Inferior parietal cortex (tissue), 1 donor: Measurements from ENCODE around the gene SFMBT2.
"Not testable (repeated sequence)": the region's sequence is repeated elsewhere in the genome, so short reads cannot be mapped to it uniquely, and the experiment has no call there.

Experiments used
- DNase-seq: peaks from one replicate; pipeline ENCODE4 v3.0.0-alpha.2; 2016; ENCODE audit errors: extremely low spot score

SFMBT2 gene

DNA sequence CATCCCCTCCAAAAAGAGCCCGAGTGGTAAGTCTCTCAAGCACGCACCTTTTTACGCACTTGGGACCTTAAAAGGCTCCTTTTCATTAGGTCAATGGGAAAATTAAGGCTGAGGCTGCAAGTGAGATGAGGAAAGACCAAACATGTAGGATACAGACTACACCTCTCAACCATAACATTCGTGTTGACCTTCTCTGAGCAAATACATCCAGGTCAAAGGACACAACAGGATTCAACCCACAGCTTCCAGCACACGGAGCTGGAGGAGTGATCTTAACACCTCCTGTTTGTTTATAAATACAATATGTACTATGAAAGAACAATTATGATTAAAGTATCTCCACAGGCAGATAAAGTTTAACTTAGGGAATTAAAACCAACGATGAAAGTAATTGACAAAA, 9.7 kb downstream of the SFMBT2 start:
- no peak for DNase-seq

DNA sequence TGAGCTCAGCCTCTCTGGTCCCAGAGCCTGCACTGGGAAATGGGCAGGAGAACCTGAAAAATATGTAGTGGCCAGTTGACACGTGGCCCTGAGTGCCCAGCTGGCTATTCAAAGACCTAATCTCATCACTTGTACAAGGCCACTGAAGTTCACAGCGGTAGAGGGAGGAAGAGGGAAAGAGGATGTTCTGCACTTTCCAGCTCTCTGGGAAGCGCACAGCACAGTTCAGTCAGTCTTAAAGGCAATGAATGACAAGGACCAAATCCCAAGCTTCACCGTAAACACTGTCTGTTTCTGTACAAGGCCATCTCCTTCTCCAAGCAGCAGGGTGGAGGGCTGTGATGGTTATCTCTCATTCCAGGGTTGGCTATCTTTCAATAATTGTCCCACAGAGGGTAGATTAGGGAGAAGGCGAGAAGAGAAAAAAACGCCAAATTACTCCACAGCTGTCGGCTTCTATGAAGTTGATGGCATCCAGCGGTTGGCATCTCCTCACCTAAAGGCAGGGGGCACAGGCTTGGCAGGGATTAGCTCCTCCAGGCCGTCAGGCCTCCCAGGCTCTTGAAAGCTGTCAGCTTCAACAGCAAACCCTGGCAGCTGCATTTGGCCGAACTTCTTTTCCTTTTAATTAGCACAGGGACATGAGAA, 10.6 kb downstream of the SFMBT2 start:
- no peak for DNase-seq

DNA sequence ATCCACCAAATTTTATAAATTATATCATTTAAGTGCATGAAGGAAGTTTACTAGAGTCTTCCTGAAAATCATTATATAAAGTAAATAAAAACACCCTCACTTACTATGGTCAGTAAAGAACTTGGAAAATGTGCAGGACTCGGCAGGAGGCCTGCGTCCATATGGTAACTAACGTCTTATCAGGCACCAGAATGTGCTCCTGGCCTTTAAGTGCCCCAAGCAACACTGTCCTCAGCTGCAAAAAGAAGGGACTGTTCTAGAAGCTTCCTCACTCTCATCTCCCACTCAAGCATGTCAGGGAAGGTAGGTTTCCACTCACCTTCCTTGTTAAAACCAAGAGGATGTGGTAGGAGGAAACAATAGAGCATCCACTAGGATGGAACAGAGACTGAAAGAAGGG, 11.3 kb downstream of the SFMBT2 start:
- DNase-seq, result no peak

DNA sequence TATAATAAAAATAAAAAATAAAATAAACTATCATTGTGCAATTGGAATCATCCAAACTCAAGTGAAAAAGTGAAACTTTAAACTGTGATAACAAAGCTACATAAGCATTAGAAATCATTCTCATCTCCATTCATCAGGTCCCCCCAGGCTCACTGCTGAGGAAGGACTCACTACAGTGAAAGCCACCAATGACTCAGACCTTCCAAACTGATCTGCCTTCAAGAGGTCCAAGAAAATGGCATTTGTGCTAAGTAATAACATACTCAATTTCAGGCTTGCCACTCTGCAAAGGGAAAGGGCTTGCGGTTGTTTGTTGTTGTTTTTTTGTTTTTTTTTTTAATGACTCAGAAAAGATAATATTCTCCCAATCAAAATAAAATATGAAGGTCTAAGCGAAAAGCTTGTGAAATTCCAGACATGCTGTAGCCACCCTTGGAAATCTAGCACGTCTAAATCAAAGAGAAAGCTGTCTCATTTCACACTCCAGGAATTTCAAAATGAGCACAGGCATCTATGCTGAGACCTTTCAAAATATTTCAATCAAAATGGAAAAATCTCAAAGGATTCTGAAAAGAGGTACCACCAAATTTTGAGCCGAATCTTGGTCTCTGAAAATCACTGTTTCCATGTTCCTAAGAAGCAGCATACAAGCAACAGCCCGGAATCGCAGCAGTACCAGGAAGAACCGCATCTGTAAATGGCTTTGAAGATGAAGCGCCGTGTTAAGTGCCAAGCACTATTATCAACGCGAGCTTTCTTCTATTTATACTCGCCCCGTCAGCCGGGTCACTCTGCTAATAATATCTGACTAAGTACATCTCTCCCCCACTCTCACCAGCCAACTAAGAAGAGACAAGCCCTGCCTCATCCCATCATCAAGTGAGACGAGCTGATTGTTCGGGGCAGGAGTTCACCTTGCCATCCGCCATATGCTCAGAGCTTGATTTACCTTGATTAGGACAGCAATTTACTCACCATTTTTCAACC, 13.5 kb downstream of the SFMBT2 start:
- no peak for DNase-seq

DNA sequence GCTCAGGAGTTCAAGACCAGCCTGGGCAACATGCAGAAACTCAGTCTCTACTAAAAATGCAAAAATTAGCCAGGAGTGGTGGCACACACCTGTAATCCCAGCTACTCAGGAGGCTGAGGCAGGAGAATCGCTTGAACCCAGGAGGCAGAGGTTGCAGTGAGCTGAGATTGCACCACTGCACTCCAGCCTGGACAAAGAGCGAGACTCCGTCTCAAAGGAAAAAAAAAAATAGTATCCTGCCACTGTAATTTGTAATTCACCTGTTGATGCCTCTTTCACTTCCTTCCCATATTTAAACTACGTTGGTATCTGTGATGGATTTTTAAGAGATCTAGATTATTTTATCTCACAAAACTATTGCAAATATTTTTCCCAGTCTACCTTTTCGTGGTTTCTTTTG, 18.5 kb downstream of the SFMBT2 start:
- not testable (repeated sequence) for DNase-seq

DNA sequence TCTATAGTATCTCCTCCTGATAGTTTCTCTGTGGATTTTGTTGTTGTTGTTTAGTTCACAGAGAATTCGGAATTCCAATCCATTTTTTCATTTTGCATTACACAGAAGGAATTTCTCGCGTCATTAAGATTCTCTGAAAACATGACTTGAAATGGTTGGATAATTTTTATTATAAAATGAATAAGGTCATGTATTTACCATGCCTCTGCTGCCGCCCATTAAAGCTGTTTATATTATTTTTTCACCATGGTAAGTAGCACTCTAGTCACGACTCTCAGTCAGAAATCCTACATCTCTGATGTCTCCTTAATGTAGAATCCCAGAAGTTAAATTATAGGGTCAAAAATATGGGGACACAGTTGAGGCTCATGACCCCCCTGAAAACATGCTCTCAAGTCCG, 19.1 kb downstream of the SFMBT2 start:
- DNase-seq, result no peak

DNA sequence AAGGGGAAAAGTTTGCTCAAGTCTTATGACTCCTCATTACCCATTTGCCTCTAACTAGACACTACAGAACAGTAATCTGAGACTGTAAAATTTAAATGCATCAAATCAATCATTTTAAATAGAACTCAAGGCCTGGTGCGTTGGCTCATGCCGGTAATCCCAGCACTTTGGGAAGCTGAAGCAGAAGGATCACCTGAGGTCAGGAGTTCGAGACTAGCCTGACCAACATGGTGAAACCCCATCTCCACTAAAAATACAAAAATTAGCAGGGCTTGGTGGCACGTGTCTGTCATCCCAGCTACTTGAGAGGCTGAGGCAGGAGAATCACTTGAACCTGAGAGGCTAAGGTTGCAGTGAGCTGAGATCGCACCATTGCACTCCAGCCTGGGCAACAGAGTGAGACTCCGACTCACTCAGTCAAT, 20.1 kb downstream of the SFMBT2 start:
- DNase-seq, result not testable (repeated sequence)

DNA sequence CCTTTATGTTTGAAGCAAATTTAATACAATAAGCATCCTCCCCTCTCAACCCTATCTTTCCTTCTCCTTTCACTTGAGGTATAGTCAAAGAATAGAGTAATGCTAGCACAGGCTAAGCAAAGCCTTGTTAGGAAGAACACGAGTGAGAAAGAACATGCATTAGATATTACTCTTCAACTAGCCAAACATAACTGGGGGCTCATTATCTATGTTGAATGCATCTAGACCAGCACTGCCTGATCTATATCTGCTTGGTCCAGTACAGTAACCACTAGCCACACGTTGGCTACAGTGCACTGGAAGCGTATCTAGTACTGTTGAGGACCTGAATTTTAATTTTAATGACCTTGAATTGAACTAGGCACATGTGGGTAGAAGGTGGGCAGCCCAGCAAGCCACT, 21.0 kb downstream of the SFMBT2 start:
- DNase-seq, result no peak

DNA sequence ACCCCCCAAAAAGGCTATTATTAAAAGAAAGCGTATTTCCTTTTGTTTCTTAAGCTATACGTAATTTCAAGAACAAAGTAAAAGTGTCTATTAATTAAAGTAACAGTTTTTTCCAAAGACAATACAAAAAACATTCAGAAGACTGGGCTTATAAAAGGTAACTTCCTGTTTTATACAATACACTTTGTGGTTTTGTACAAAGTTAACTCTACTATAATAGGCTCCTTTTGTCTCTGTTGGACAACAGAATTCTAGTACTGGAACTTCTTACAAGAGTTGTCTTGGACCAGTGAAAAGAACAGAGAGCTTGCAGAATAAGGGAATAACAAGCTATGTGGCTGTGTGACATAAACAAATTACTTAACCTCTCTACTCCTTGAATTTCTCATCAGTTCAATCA, 21.5 kb downstream of the SFMBT2 start:
- DNase-seq, result no peak

DNA sequence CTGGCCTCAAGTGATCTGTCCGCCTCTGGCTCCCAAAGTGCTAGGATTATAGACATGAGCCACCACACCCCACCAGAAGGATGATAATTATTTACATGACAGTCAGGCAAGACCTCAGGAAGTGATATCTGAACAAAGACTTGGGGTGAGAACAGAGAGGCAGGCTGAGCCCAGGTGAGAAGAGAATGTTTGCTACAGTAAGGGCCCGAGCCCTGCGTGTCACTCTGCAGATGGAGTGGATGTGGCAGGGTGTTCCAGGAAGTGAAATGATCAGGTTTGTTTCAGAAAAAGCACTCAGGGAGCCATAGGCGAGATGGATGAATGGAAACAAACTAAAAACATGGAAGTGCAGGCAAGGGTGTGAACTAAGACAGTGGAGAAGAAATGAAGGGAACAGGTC, 22.2 kb downstream of the SFMBT2 start:
- DNase-seq, result no peak

DNA sequence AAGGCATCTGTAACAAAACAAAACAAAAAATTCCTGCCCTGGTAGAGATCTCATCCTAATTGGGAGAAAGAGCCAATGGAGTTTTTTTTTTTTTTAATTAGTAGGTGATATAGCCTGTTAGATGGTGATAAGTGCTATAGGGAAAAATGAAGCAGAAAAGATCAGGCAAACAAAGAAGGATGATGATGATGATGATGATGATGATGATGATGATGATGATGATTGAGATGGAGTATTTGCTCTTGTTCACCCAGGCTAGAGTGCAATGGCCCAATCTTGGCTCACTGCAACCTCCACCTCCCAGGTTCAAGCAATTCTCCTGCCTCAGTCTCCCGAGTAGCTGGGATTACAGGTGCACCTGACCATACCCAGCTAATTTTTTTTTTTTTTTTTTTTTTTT, 22.7 kb downstream of the SFMBT2 start:
- not testable (repeated sequence) for DNase-seq

DNA sequence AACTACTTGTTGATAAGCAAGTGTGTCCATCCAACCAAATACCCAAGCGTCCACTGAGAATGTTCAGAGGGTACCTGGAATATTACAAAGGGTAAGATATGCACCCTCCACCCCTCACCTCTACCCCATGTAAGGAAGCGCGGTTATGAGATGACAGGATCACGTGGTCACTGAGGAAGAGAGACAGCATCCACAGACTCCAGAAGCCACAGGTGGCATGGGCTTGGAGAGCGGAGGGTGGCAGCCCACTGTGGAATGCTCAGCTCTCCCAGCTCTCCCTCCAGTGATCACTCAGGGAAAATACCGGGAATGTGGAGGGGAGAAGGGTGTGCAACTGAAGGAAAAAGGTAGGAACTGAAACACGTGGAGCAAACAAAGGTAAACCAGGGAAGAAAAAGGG, 25.7 kb downstream of the SFMBT2 start:
- no peak for DNase-seq

DNA sequence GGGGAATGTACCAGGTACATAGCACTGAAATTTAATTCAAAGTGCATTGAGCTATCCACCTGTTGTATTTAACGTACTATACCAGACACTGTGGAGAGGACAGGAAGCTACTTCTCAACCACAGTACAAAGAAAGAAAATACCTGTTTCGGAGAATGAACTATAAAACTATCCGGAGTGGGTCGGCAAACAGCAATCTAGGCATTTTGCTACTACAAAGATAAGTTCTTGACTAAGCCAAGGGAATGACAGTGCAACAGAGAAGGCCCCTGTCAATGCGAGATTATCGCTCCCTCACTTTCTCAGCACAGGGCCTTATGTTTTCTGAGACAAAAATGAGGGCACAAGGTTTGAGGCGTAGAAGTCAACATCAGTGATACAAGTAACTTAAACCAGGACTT, 27.4 kb downstream of the SFMBT2 start:
- DNase-seq, result no peak

DNA sequence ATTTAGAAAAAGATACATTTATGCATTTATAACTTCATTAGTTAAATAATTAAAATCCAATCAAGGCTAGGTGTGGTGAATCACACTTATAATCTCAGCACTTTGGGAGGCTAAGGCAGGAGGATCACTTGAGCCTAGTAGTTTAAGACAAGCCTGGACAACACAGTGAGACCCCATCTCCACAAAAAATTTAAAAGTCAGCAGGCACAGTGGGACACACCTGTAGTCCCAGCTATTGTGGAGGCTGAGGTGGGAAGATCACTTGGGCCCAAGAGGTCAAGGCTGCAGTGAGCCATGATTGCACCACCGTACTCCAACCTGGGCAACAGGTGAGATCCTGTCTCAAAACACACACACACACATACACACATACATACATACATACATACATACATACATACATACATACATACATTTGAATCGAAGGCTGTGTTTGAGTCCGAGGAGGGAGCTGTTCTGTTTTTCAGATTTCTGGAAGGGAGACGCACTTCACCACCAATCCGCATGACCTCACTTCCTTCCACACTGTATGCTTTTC, 30.1 kb downstream of the SFMBT2 start:
- DNase-seq, result no peak

DNA sequence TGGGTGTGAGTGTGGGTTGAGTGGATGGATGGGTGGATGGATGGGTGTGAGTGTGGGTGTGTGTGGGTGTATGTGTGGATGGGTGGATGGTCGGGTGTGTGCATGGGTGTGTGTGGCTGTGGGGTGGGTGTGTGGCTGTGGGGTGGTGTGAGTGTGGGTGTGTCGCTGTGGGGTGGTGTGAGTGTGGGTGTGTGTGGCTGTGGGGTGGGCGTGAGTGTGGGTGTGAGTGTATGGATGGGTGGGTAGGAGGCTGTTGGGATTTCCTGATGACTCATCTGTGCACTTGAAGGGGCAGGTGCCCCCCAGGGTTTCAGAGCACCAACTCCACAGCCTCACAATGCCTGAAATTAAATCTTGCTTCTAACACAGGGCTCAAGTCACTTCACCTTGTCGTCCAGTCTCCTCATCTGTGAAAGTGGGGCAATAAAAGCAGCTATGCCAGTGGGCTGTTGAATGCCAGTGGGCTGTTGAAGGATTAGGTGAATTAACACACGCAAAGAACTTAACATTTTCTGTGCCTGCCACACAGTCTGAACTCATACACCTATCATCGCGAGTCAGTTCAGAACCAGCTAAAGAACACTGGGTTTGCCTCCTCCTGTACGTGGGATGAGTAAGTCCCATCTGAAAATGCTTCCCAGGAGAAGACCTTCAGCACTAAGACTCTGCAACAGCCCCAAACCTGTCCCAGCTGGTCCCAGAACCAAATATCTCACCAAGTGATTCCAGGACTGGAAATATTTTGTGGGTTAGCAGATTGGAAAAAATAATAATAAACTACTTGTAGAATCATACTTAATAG, 32.0 kb downstream of the SFMBT2 start:
- no peak for DNase-seq

DNA sequence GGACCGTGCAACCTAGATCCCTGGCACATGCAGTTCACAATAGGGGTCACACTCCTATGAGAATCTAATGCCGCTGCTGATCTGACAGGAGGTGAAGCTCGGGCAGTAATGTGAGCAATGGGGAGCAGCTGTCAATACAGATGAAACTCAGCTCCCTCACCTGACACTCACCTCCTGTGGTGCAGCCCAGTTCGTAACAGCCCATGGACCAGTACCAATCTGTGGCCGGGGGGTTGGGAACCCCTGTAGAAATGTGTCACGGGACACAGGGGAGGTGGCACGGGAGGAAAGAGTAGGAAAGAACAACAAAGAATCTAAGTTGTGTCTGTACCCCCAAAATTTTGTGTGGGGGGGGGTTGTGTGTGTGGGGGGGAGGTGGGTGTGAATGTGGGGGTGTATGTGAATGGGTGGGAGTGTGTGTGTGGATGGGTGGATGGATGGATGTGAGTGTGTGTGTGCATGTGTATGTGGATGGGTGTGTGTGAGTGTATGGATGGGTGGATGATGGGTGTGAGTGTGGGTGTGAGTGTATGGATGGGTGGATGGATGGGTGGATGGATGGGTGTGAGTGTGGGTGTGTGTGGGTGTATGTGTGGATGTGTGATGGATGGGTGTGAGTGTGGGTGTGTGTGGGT, 33.1 kb downstream of the SFMBT2 start:
- no peak for DNase-seq

DNA sequence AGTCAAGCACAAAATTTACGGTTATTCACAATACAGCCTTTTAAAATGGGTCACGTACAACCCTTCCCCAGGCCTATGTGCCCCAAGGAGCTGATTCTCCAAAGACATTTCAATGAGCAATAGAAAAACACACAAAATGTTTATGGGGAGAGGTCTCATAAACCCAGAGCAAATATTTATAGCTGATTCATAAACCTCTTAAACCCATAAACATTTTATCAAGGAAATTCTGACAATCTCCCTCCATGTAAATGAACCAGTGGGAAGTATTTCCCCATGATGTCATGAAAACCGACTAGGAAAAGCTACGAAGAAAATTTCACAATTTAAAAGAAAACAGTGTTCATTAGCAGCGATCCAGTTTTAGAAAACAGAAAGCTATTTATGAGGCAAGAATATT, 36.0 kb downstream of the SFMBT2 start:
- DNase-seq, result no peak

DNA sequence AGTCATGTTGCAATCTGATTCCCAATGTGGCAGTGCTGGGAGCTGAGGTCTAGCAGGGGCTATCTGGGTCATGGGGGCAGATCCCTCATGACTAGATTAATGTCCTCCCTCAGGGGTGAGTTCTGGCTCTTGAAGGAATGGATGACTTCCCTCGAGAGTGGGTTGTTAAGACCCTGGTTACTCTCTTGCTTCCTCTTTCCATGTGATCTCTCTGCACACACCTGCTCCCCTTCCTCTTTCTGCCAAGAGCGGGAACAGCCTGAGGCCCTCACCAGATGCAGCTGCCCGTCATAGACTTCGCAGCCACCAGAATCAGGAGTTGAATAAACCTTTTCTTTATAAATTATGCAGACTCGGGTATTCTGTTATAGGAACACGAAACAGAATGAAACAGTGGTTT, 37.8 kb downstream of the SFMBT2 start:
- no peak for DNase-seq

DNA sequence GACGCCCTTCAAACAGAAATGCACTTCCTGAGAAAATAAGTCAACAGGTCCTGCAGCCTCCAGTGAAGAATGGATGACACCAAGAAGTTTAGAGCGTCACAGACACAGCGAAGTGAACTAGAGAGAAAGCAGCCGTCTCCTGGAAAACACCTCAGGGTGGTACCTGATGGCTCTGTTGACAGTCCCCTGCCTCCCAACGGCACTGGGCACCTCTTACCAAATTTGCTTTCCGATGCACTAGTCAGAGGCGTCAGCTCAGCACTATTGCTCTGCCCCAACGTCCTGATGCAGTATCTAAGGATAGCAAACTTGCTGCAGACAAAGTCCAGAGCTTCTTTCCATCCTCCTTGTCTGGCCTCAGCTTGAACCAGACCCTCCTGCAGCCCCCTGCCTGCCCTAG, 38.3 kb downstream of the SFMBT2 start:
- no peak for DNase-seq

DNA sequence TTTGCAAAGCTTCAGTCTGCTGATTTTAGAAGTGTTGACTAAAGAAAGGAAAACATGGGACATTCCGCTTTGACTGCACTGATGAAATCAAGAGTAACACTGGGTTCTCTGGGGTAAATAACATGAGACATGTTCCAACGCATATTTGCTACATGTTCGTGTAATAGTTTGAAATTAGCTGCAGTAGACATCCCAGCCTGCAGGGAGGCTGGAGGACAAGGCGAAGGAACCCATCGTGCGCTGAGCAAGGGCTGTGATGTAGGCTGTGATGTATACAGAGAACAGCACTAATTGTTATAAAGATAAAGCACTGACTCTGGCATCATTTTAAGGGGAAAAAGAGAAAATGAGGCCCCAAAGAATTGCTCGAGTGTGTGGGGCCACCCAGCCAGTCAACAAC, 40.3 kb downstream of the SFMBT2 start:
- DNase-seq, result no peak

DNA sequence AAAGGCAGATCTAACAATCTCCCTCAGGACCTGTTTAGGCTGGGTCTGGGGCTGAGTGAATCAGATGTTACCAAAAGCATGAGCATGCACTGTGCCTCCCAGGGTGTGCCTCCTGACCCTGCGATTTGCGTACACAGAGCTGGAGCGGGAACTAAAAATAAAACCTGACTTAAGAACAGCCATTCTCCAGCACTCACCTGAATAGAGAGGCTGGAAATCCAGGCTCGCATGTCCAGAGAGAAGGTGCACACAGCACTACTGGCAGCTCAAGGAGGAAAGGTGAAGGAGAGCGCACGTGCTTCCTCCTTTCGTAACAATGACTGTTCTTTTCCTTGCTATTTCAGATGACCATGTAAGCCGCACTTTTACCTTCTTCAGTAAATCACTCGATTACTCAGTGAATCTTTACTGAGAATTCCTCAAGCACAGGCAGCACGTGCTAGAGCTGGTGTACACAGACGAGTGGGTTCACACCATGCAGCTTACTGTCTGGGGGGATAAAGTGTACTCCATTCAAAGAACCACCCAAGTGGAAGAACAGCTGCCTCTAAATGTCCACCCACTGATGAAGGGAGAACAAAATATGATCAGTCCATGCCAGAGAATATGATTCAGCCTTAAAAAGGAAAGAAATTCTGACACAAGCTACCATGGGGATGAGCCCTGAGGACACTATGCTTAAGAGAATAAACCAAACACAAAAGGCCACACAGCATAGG, 45.6 kb downstream of the SFMBT2 start:
- DNase-seq, result no peak
